ENCODE results near the gene KIAA1191. TPM values are rescaled to one million over a fixed set of nuclear protein-coding genes. Genes with fewer than 3 reads are reported as not detected.

KIAA1191 gene
- total RNA-seq, 1 experiment from 2014 or later: 128 TPM

- no peaks in the 10 kb centered on the region for H3K79me2 ChIP-seq (ENCODE audit: insufficient read depth, low read length)
- no peak overlapping the region for H3K4me2 ChIP-seq (ENCODE audit: insufficient read depth, insufficient read length, low read length)
- no peak overlapping the region for H3K56ac ChIP-seq (ENCODE audit: insufficient read length, low read depth, low read length)
- no peaks in the 10 kb centered on the region for H3K27me3 Mint-ChIP-seq (ENCODE audit: low read depth)
- H2BK20ac ChIP-seq (ENCODE audit: low read depth, low read length, poor library complexity, severe bottlenecking): no peak overlapping the region
- no peak overlapping the region for H3K18ac ChIP-seq (ENCODE audit: insufficient read length, low read depth, low read length)
- no peaks in the 10 kb centered on the region for H3K4me1 Mint-ChIP-seq
- no peak overlapping the region for H4K91ac ChIP-seq (ENCODE audit: insufficient read length, low read depth, low read length)
- no peak overlapping the region for H4K5ac ChIP-seq (ENCODE audit: insufficient read length, low read depth, low read length)
- H3K14ac ChIP-seq (ENCODE audit: insufficient read depth, low read length): no peak overlapping the region
- H3K79me1 ChIP-seq (ENCODE audit: insufficient read depth, low read depth, low read length, poor library complexity, severe bottlenecking): no peaks in the 10 kb centered on the region
- H3K9me3 ChIP-seq (ENCODE audit: control insufficient read depth, low read depth, low read length): no peaks in the 10 kb centered on the region
- no peak overlapping the region for H3K9ac ChIP-seq (ENCODE audit: extremely low read depth, insufficient read length, low read length)
- H2AFZ ChIP-seq (ENCODE audit: low read length): no peak overlapping the region
- H3K4me3 Mint-ChIP-seq: no peak overlapping the region
- WGBS (ENCODE audit: extremely low coverage, insufficient read length, low lambda C conversion rate): no CpG with 5 or more reads among the region's 3 CpGs
- no peak overlapping the region for H2BK120ac ChIP-seq (ENCODE audit: low read depth, low read length, poor library complexity, severe bottlenecking)
- no peak overlapping the region for H3K27ac ChIP-seq (ENCODE audit: insufficient read length, low read depth, low read length)
- no peak overlapping the region for H2AK5ac ChIP-seq (ENCODE audit: insufficient read length, low read length)
- H2BK12ac ChIP-seq (ENCODE audit: insufficient read length, low read depth, low read length): no peak overlapping the region
- no peaks in the 10 kb centered on the region for H4K20me1 ChIP-seq (ENCODE audit: control insufficient read depth, insufficient read depth, insufficient read length)
- no peaks in the 10 kb centered on the region for H3K9me3 Mint-ChIP-seq
- H3K23ac ChIP-seq (ENCODE audit: insufficient read length, low read depth, low read length): no peak overlapping the region
- no peak overlapping the region for H3K27ac Mint-ChIP-seq
- no peak overlapping the region for H2BK15ac ChIP-seq (ENCODE audit: low read depth, low read length)
- H3K4ac ChIP-seq (ENCODE audit: low read depth, low read length): no peak overlapping the region
- no peak for DNase-seq
- H4K8ac ChIP-seq (replicated peaks; ENCODE audit: insufficient read length, low read depth, low read length): no peak overlapping the region
- no peaks in the 10 kb centered on the region for H3K4me1 ChIP-seq (ENCODE audit: insufficient read depth, low read length)
- H2BK5ac ChIP-seq (ENCODE audit: insufficient read length, low read length): no peak overlapping the region
- no peak overlapping the region for H3T11ph ChIP-seq (ENCODE audit: low read length)
- no peak for TF ChIP-seq CTCF (conservative IDR thresholded peaks at IDR 0.05)
- peaks cover 14 to 53% (median 20%) of the 10 kb centered on the region in 3 experiments; a peak in 6 of 7 replicates for H3K36me3 Mint-ChIP-seq (ENCODE audit: insufficient read depth in 1 of 3, low read depth in 3 of 3)
- H3K27me3 ChIP-seq (ENCODE audit: insufficient read depth, low read length): no peaks in the 10 kb centered on the region
- H3K23me2 ChIP-seq (ENCODE audit: insufficient read length, low read depth, low read length, poor library complexity, severe bottlenecking): no peaks in the 10 kb centered on the region
Observed at GRCh38 chr5:176379881-176380280, 18.3 kb upstream of the KIAA1191 start.

Data from H9 (cell line).